HL-60/S4 treated with phorbol 12-myristate 13-acetate at 8.2 ng/mL for 4 days and 3 days (cell line): Measurements from ENCODE around the gene GMPPA.

Experiments
- in situ Hi-C: fragments of 300-500 bp; cut with MboI; formaldehyde crosslinking; loops from 2 replicates; pipeline ENCODE4 v1.15.0; 2022; ENCODE audit warnings: low sequenced_read_pairs

GMPPA gene

GRCh38 chr2:219484343-219485200 is 14.1 kb upstream of the GMPPA start:
- in situ Hi-C loops, result no loop called here

GRCh38 chr2:219485201-219485580 is 13.5 kb upstream of the GMPPA start:
- in situ Hi-C loops, result no loop called here

- in situ Hi-C loops, result no loop called here
Measured at GRCh38 chr2:219486380-219486959, 12.2 kb upstream of the GMPPA start.

GRCh38 chr2:219488149-219488843 is 10.4 kb upstream of the GMPPA start:
- in situ Hi-C loops, result no loop called here

- in situ Hi-C loops, result no loop called here
Measured at GRCh38 chr2:219488844-219489194, 9.9 kb upstream of the GMPPA start.

- in situ Hi-C loops, result no loop called here
Measured at GRCh38 chr2:219489315-219489714, 9.4 kb upstream of the GMPPA start.

- in situ Hi-C loops, result no loop called here
Measured at GRCh38 chr2:219490186-219490585, 8.5 kb upstream of the GMPPA start.

GRCh38 chr2:219490600-219491130 is 8.0 kb upstream of the GMPPA start:
- in situ Hi-C loops, result no loop called here

GRCh38 chr2:219491278-219491963 is 7.3 kb upstream of the GMPPA start:
- in situ Hi-C loops, result no loop called here

- in situ Hi-C loops, result no loop called here
Measured at GRCh38 chr2:219492575-219492974, 6.1 kb upstream of the GMPPA start.

GRCh38 chr2:219493086-219493485 is 5.6 kb upstream of the GMPPA start:
- in situ Hi-C loops, result no loop called here

GRCh38 chr2:219494952-219495530 is 3.6 kb upstream of the GMPPA start:
- in situ Hi-C loops, result no loop called here

GRCh38 chr2:219495531-219496122 is 3.1 kb upstream of the GMPPA start:
- in situ Hi-C loops, result no loop called here

GRCh38 chr2:219496247-219496824 is 2.4 kb upstream of the GMPPA start:
- in situ Hi-C loops, result no loop called here

- in situ Hi-C loops, result no loop called here
Measured at GRCh38 chr2:219496825-219497494, 1.7 kb upstream of the GMPPA start.

GRCh38 chr2:219497495-219498279 is 1.0 kb upstream of the GMPPA start:
- in situ Hi-C loops, result no loop called here

- in situ Hi-C loops, result no loop called here
Measured at GRCh38 chr2:219499058-219499307, 292 bp downstream of the GMPPA start.

GRCh38 chr2:219499555-219499954 is 864 bp downstream of the GMPPA start:
- in situ Hi-C loops, result no loop called here

- in situ Hi-C loops, result no loop called here
Measured at GRCh38 chr2:219500135-219500534, 1.4 kb downstream of the GMPPA start.
